HepG2 (cell line): ENCODE data around the gene ANKRD12. TPM values are rescaled to one million over a fixed set of nuclear protein-coding genes. Genes with fewer than 3 reads are reported as not detected.

Experiments
- ATAC-seq: fragments of 200-7000 bp; cut with Tn5 transposase; 3 replicates; pipeline ENCODE4 v1.9.1; 2020; ENCODE audit warnings: mild to moderate bottlenecking, moderate library complexity
- BruUV-seq: library from RNA; stranded (reverse); fragments of 400-500 nt; replicated peaks from 2 replicates; lab custom pipeline; 2021; lab: Mats Ljungman, UMichigan
- CTCF ChIA-PET: fragments of 300-600 bp; formaldehyde crosslinking; extraction: SDS; loops from one replicate; lab custom pipeline; 2021; ENCODE audit warnings: low total read pairs, inconsistent platforms, low intra/inter-chr PET ratio; lab: Yijun Ruan, JAX
- POLR2A ChIA-PET: fragments of 350-600 bp; sonication (Branson Sonifier 250); formaldehyde crosslinking; loops from one replicate; lab custom pipeline; 2020; ENCODE audit warnings: antibody characterized with exemption, inconsistent platforms; lab: Yijun Ruan, JAX
- DNase-seq: peaks from one replicate; pipeline ENCODE4 v3.0.0-alpha.2; 2015; ENCODE audit warnings: low spot score
- FAIRE-seq: peaks from 3 replicates; lab custom pipeline; 2011; peaks lifted over from hg19 to GRCh38; lab: Jason Lieb, UNC
- H2AFZ ChIP-seq: one replicate; pipeline ENCODE4 v1.6.1; 2011; ENCODE audit warnings: low read length, inconsistent platforms
- H3K27ac ChIP-seq: fragments of 300-600 bp; 3 replicates; pipeline ENCODE4 v1.8.0; 2011; ENCODE audit warnings: mixed run types, mild to moderate bottlenecking, mixed read lengths, low read length, inconsistent platforms; ENCODE audit not compliant: insufficient read depth; ENCODE audit errors: extremely low read length
- H3K27me3 ChIP-seq, 2 experiments: fragments of 200-600 bp in 1 of 2; 2 replicates in 1 of 2; 3 replicates in 1 of 2; pipeline versions ENCODE4 v1.6.0 to v1.8.0; 2011; ENCODE audit warnings: low read length in 2 of 2, mild to moderate bottlenecking in 2 of 2, moderate library complexity in 2 of 2, inconsistent platforms in 1 of 2; ENCODE audit not compliant: insufficient read depth in 2 of 2, control insufficient read depth in 1 of 2
- H3K36me3 ChIP-seq, 2 experiments: fragments of 200-600 bp in 1 of 2; replicated peaks in 1 of 2; 2 replicates in 1 of 2; 3 replicates in 1 of 2; pipeline versions ENCODE4 v1.5.1 to v1.8.0; 2011; ENCODE audit warnings: low read length in 2 of 2, inconsistent platforms in 1 of 2; ENCODE audit not compliant: insufficient read depth in 2 of 2, control insufficient read depth in 1 of 2
- H3K4me1 ChIP-seq: 2 replicates; pipeline ENCODE4 v1.5.1; 2012; ENCODE audit warnings: low read length, inconsistent platforms; ENCODE audit not compliant: insufficient read depth
- H3K4me2 ChIP-seq: 2 replicates; pipeline ENCODE4 v1.6.0; 2011; ENCODE audit warnings: low read depth, low read length, inconsistent platforms
- H3K4me3 ChIP-seq, 3 experiments: fragments of 200-600 bp in 1 of 3; sonication (generic), shearing (Covaris generic) in 1 of 3; replicated peaks in 1 of 3; 2 replicates each; pipeline ENCODE4 v1.5.1; 2011 to 2016; ENCODE audit warnings: low read length in 3 of 3, inconsistent platforms in 2 of 3, low read depth in 2 of 3, mild to moderate bottlenecking in 2 of 3, control low read depth in 1 of 3, mixed read lengths in 1 of 3; ENCODE audit not compliant: insufficient read depth in 1 of 3
- H3K79me2 ChIP-seq: one replicate; pipeline ENCODE4 v1.6.1; 2011; ENCODE audit warnings: low read length, inconsistent platforms; ENCODE audit not compliant: insufficient read depth
- H3K9ac ChIP-seq: 2 replicates; pipeline ENCODE4 v1.6.0; 2011; ENCODE audit warnings: mild to moderate bottlenecking, low read depth, low read length, inconsistent platforms; ENCODE audit not compliant: insufficient read depth
- H3K9me3 ChIP-seq: 2 replicates; pipeline ENCODE4 v1.5.1; 2012; ENCODE audit warnings: mild to moderate bottlenecking, low read length
- H4K20me1 ChIP-seq: 2 replicates; pipeline ENCODE4 v1.6.0; 2011; ENCODE audit warnings: inconsistent platforms, mild to moderate bottlenecking, low read length, moderate library complexity; ENCODE audit not compliant: insufficient read depth
- CEBPB ChIP-seq: IDR thresholded peaks from 2 replicates; pipeline ENCODE4 v1.6.1; 2011; ENCODE audit warnings: low read depth, low read length, improper control_type of control experiment, borderline replicate concordance
- CEBPG ChIP-seq: IDR thresholded peaks from 2 replicates; pipeline ENCODE4 v1.6.1; 2016
- GTF3A ChIP-seq: sonication (generic); formaldehyde crosslinking; conservative IDR thresholded peaks from 2 replicates; pipeline ENCODE4 v1.4.0; 2020; ENCODE audit warnings: mild to moderate bottlenecking, missing genetic modification reagents
- ZNF609 ChIP-seq: sonication (generic); formaldehyde crosslinking; IDR thresholded peaks from 2 replicates; pipeline ENCODE4 v1.4.0; 2020; ENCODE audit warnings: mild to moderate bottlenecking, missing genetic modification reagents, borderline replicate concordance
- WGBS: methylation state at CpG from one replicate; pipeline ENCODE4 v1.1.6; 2017; ENCODE audit warnings: low lambda C conversion rate; 5-methylcytosine and 5-hydroxymethylcytosine counted together
- in situ Hi-C: cut with HindIII; loops from 2 replicates; pipeline ENCODE4 v1.10.0; 2017; ENCODE audit warnings: low pct_unique_long_range_greater_than_20kb; ENCODE audit not compliant: extremely low pct_ligation_motif_present
- intact Hi-C: fragments of 100-400 bp; cut with micrococcal nuclease; formaldehyde crosslinking; loops from one replicate; pipeline ENCODE4 v1.10.0; 2022; ENCODE audit not compliant: unreplicated experiment
- polyA plus RNA-seq, 8 experiments: library from polyadenylated mRNA; depleted of rRNA in 3 of 8; stranded (reverse) in 7 of 8; unstranded in 1 of 8; fragments of >200 nt; fragmentation: Illumina TruSeq in 4 of 8; extraction: Trizol in 4 of 8; gene quantifications; 2 replicates each; pipeline versions ENCODE4 v1.2.1 to v1.2.3, GENCODE V29; 2011 to 2016; ENCODE audit warnings: low read depth in 4 of 8, missing spikeins in 1 of 8, mixed read lengths in 1 of 8; ENCODE audit not compliant: insufficient read depth in 1 of 8
- total RNA-seq, 5 experiments: library from RNA; depleted of rRNA; stranded (reverse); fragments of >200 nt; fragmentation: Illumina TruSeq; extraction: Trizol; gene quantifications; 2 replicates each; pipeline ENCODE4 v1.2.3, GENCODE V29; 2016; ENCODE audit warnings: low read depth in 1 of 5

The ANKRD12 gene
- total and polyA plus RNA-seq, 2 of the 13 experiments (the other 11 are each of a cell fraction or from before 2014, with no cell fraction given): 6.0 to 23.2 TPM

- no peak for TF ChIP-seq ZNF609 (CRISPR knock-in tag)
- TF ChIP-seq, all 625 proteins: peak for 0
Measured at GRCh38 chr18:9181275-9181674, 44.7 kb downstream of the ANKRD12 start (continued).

GRCh38 chr18:9182852-9183399, 46.3 kb downstream of the ANKRD12 start:
- Histone ChIP-seq H3K4me2 (no peak overlapping the region), H3K4me1 (peaks cover 6% of the 10 kb centered on the region; the same call in 1 of the 2 replicates), H3K4me3 (no peak overlapping the region), H3K27ac (no peak overlapping the region), H3K9ac (no peak overlapping the region), H3K9me3 (no peaks in the 10 kb centered on the region), H4K20me1 (peaks cover 9% of the 10 kb centered on the region; the same call in 1 of the 2 replicates), H3K36me3 (peaks cover 2 to 27% of the 10 kb centered on the region in 2 experiments)
- no peak for ATAC-seq
- DNase-seq: no peak
- in situ Hi-C loops: no loop called here
- no peak for FAIRE-seq
- CTCF ChIA-PET: no interaction called here
- 77% methylated on average over 5 of the region's 5 CpGs for WGBS
- POLR2A ChIA-PET: no interaction called here
- TF ChIP-seq CEBPG (CRISPR knock-in tag) (peak; percentile 39; the same call in 1 of the 2 replicates), CEBPB (peak; percentile 89), GTF3A (CRISPR knock-in tag) (no peak)
- TF ChIP-seq, all 625 proteins: peak for 2
- no peaks in the 10 kb centered on the region for H3K27me3 ChIP-seq
- no TSS peak for BruUV-seq
- H2AFZ ChIP-seq: no peak overlapping the region
- peaks cover 36% of the 10 kb centered on the region for H3K79me2 ChIP-seq
- intact Hi-C loops: loop anchor here (5.0 kb wide), 1 partner anchor 34 kb away; no protein-coding TSS in a partner anchor
